Measurements from ENCODE around the gene FGGY. TPM values are rescaled to one million over a fixed set of nuclear protein-coding genes. Genes with fewer than 3 reads are reported as not detected.

FGGY gene
- total RNA-seq, 1 donor from 2014 or later = 52.2 TPM

DNA sequence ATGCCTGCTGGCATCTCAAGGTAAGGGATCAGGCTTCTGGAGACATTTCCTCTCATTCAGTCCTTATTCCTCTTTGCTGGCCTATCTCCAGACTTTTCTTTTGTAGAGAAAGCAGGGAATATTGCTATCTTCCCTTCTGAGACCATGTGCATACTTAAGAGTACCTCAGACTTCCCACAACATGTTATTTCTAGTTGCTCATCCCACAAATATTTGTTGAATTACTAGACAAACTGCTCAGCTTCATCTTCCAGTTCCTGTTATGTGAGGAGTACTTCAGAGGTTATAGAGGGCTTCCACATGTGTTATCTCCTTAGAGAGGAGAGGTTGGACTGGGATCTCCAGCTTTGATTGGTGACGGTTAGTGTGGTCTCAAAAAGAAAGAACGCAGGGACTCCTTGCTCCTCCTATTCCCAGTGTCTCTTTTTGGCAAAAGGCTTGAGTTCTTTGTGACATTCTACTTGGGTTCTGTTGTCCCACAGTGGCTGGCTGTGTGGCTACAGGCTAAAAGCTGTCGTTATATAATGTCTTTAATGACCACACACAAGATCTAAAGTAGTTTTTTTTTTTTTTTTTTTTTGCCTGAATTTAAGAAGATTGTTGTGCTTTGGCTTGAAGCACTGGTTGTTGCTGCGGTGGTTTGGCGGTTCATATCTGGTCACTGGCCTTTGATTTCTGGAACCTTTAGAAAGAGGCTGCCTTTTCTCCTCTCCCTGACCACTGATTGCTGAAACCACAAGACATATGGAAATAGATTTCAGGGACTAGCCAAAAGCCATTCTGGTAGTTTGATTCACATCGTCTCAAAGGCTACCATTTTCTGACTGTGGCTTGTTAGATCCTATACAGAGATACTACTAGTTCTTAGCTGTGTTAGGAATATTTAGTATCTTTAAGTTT, 78.7 kb downstream of the FGGY start:
- peak overlapping the region; percentile 66 for H3K27ac ChIP-seq (ENCODE audit: low read depth, low read length)
- H3K4me3 ChIP-seq (ENCODE audit: low read length in 3 of 3) = no peak overlapping the region
- H3K36me3 ChIP-seq (ENCODE audit: control insufficient read depth in 3 of 3, insufficient read depth in 3 of 3, low read length in 3 of 3) = no peaks in the 10 kb centered on the region
- H3K9ac ChIP-seq (ENCODE audit: low read depth in 1 of 3, low read length in 3 of 3) = no peak overlapping the region
- H3K9me3 ChIP-seq (ENCODE audit: control insufficient read depth in 3 of 3, low read length in 3 of 3) = no peaks in the 10 kb centered on the region
- peaks cover 0 to 7% (median 0%) of the 10 kb centered on the region in 3 donors for H3K4me1 ChIP-seq (ENCODE audit: control insufficient read depth in 3 of 3, insufficient read depth in 3 of 3, low read length in 3 of 3)
- no peaks in the 10 kb centered on the region for H3K27me3 ChIP-seq (ENCODE audit: control insufficient read depth in 3 of 3, insufficient read depth in 3 of 3, low read length in 3 of 3)

DNA sequence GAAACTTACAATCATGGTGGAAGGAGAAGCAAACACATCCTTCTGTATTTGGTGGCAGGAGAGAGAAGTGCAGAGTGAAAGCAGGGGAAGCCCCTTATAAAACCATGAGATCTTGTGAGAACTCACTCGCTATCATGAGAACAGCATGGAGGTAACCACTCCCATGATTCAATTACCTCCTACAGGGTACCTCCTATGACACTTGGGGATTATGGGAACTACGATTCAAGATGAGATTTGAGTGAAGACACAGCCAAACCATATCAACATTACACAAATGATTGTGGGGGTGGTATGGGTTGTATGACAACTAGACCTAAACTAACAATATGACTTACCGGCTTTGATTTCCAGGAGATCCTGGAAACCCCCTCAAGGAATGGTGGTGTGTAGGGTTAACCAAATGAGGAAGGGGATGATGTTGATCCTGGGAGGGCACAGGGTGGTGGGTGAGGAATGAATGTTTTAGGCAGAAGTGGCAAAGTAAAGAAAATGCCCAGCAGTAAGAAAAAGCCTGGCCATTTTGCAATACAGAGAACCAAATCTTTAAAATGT, 80.5 kb downstream of the FGGY start:
- H3K4me3 ChIP-seq (ENCODE audit: low read length in 3 of 3) = no peak overlapping the region
- no peak overlapping the region for H3K27ac ChIP-seq (ENCODE audit: low read depth, low read length)
- no peaks in the 10 kb centered on the region for H3K9me3 ChIP-seq (ENCODE audit: control insufficient read depth in 3 of 3, low read length in 3 of 3)
- peaks cover 0 to 7% (median 0%) of the 10 kb centered on the region in 3 donors for H3K4me1 ChIP-seq (ENCODE audit: control insufficient read depth in 3 of 3, insufficient read depth in 3 of 3, low read length in 3 of 3)
- H3K9ac ChIP-seq (ENCODE audit: low read depth in 1 of 3, low read length in 3 of 3) = no peak overlapping the region
- H3K27me3 ChIP-seq (ENCODE audit: control insufficient read depth in 3 of 3, insufficient read depth in 3 of 3, low read length in 3 of 3) = no peaks in the 10 kb centered on the region
- H3K36me3 ChIP-seq (ENCODE audit: control insufficient read depth in 3 of 3, insufficient read depth in 3 of 3, low read length in 3 of 3) = no peaks in the 10 kb centered on the region

DNA sequence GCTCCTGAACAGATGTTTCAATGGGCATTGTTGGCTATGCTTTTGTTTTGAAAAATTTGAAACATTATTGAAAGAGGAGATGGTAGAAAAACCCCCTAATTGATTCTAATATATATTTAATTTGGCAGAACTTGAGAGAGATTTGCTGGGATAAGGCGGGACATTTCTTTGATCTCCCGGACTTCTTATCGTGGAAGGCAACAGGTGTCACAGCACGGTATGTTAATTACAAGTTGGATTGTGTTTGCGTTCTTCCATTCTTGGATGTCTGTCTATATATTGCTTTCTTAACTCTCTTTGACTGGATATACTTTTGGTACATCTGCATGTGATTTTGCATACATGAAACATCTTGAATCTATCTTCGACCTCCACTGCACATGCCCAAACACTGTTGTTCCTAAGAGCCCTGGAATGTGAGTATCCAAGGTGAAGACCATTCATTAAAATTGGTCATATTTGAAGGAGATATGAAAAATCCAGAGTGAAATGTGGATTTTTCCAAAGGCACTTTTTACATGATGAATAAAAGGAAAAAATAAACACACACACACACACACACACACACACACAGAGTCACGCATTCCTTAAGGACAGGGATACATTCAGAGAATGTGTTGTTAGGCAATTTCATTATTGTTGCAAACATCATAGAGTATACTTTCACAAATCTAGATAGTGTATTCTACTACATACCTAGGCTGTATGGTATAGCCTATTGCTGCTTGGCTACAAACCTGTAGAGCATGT, 81.9 kb downstream of the FGGY start:
- no peaks in the 10 kb centered on the region for H3K27me3 ChIP-seq (ENCODE audit: control insufficient read depth in 3 of 3, insufficient read depth in 3 of 3, low read length in 3 of 3)
- no peaks in the 10 kb centered on the region for H3K36me3 ChIP-seq (ENCODE audit: control insufficient read depth in 3 of 3, insufficient read depth in 3 of 3, low read length in 3 of 3)
- H3K9ac ChIP-seq (ENCODE audit: low read depth in 1 of 3, low read length in 3 of 3) = no peak overlapping the region
- no peak overlapping the region for H3K27ac ChIP-seq (ENCODE audit: low read depth, low read length)
- H3K4me3 ChIP-seq (ENCODE audit: low read length in 3 of 3) = no peak overlapping the region
- H3K9me3 ChIP-seq (ENCODE audit: control insufficient read depth in 3 of 3, low read length in 3 of 3) = no peaks in the 10 kb centered on the region
- peaks cover 0 to 7% (median 0%) of the 10 kb centered on the region in 3 donors for H3K4me1 ChIP-seq (ENCODE audit: control insufficient read depth in 3 of 3, insufficient read depth in 3 of 3, low read length in 3 of 3)

DNA sequence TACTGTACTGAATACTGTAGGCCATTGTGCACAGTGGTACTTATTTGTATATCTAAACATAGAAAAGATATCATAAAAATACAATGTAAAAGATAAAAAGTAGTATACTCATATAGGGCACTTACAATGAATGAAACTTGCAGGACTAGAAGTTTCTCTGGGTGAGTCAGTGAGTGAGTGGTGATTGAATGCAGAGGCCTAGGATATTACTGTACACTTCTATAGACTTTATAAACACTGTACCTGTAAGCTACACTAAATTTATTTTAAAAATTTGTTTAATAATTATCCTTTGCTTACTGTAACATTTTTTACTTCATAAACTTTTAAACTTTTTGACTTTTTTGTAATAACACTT, 82.5 kb downstream of the FGGY start:
- Histone ChIP-seq H3K9me3 (ENCODE audit: control insufficient read depth in 3 of 3, low read length in 3 of 3) (no peaks in the 10 kb centered on the region), H3K36me3 (ENCODE audit: control insufficient read depth in 3 of 3, insufficient read depth in 3 of 3, low read length in 3 of 3) (no peaks in the 10 kb centered on the region), H3K9ac (ENCODE audit: low read depth in 1 of 3, low read length in 3 of 3) (no peak overlapping the region), H3K4me1 (ENCODE audit: control insufficient read depth in 3 of 3, insufficient read depth in 3 of 3, low read length in 3 of 3) (peaks cover 0 to 9% (median 0%) of the 10 kb centered on the region in 3 donors), H3K4me3 (ENCODE audit: low read length in 3 of 3) (no peak overlapping the region), H3K27ac (ENCODE audit: low read depth, low read length) (no peak overlapping the region), H3K27me3 (ENCODE audit: control insufficient read depth in 3 of 3, insufficient read depth in 3 of 3, low read length in 3 of 3) (no peaks in the 10 kb centered on the region)

DNA sequence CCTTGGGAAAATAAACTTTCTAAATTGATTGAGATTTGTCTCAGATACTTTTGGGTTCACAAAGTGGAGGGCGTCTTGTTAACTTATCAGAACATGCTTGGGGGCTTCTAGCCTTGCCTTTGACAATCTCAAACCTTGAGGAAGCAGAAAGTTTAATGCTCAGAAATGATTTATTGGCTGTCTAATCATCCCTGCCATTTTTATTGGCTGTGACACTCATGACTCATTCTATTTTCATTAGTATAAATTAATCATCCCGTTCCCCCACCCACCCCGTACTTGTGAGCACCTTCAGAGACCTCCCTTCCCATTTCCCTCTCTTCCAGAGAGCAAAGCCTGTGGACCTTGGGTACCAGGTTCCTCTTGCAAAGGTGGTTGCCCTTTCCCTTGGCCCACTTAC, 87.1 kb downstream of the FGGY start:
- no peaks in the 10 kb centered on the region for H3K36me3 ChIP-seq (ENCODE audit: control insufficient read depth in 3 of 3, insufficient read depth in 3 of 3, low read length in 3 of 3)
- H3K4me3 ChIP-seq (ENCODE audit: low read length in 3 of 3) = no peak overlapping the region
- H3K4me1 ChIP-seq (ENCODE audit: control insufficient read depth in 3 of 3, insufficient read depth in 3 of 3, low read length in 3 of 3) = peaks cover 0 to 2% (median 0%) of the 10 kb centered on the region in 3 donors
- H3K27me3 ChIP-seq (ENCODE audit: control insufficient read depth in 3 of 3, insufficient read depth in 3 of 3, low read length in 3 of 3) = no peaks in the 10 kb centered on the region
- H3K9me3 ChIP-seq (ENCODE audit: control insufficient read depth in 3 of 3, low read length in 3 of 3) = no peaks in the 10 kb centered on the region
- no peak overlapping the region for H3K27ac ChIP-seq (ENCODE audit: low read depth, low read length)
- H3K9ac ChIP-seq (ENCODE audit: low read depth in 1 of 3, low read length in 3 of 3) = no peak overlapping the region

DNA sequence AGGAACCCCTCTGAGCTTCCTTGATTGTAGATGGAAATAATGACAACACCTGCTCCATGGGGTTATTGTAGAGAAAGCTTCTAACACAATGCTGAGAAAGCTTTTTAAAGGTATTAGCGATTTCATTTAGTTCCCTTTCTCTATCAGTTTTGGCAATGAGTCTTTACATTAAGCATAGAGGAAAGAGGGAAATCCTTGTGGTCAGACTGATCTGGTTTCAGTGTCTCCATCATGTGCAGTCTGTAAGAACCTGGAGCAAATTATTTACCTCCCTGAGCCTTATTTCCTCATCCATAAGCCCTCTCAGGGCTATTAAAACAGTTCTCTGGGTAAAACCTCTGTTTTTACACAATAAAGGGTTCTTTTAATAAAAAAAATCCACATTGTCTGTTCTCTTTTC, 87.5 kb downstream of the FGGY start:
- no peaks in the 10 kb centered on the region for H3K27me3 ChIP-seq (ENCODE audit: control insufficient read depth in 3 of 3, insufficient read depth in 3 of 3, low read length in 3 of 3)
- no peak overlapping the region for H3K27ac ChIP-seq (ENCODE audit: low read depth, low read length)

DNA sequence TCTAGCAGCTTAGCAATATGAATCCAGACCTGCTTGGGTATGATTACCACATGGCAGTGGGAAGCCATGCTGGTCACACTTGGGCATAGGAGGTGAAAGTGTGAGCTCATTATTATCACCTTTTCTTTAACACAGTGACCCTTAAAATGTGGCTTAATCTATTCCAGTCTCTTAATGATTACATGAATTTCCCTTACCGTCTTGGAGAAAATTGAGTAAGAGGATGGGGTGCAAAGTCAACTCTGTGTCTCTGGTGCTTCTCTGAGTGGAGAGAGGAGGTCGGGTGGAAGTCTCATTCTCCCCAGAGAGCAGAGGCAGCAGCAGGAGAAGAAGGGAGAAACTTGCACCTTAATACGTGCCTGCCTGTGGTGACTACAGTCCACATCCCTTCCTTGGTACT, 91.3 kb downstream of the FGGY start:
- Histone ChIP-seq H3K27me3 (ENCODE audit: control insufficient read depth in 3 of 3, insufficient read depth in 3 of 3, low read length in 3 of 3) (no peaks in the 10 kb centered on the region), H3K4me1 (ENCODE audit: control insufficient read depth in 3 of 3, insufficient read depth in 3 of 3, low read length in 3 of 3) (peaks cover 18 to 21% (median 20%) of the 10 kb centered on the region in 3 donors), H3K4me3 (ENCODE audit: low read length in 3 of 3) (no peak overlapping the region), H3K9me3 (ENCODE audit: control insufficient read depth in 3 of 3, low read length in 3 of 3) (no peaks in the 10 kb centered on the region), H3K27ac (ENCODE audit: low read depth, low read length) (no peak overlapping the region), H3K36me3 (ENCODE audit: control insufficient read depth in 3 of 3, insufficient read depth in 3 of 3, low read length in 3 of 3) (no peaks in the 10 kb centered on the region), H3K9ac (ENCODE audit: low read depth in 1 of 3, low read length in 3 of 3) (no peak overlapping the region)

More for the DNA sequence above, 87.5 kb downstream of the FGGY start:
- Histone ChIP-seq H3K4me3 (ENCODE audit: low read length in 3 of 3) (no peak overlapping the region), H3K36me3 (ENCODE audit: control insufficient read depth in 3 of 3, insufficient read depth in 3 of 3, low read length in 3 of 3) (no peaks in the 10 kb centered on the region), H3K9ac (ENCODE audit: low read depth in 1 of 3, low read length in 3 of 3) (no peak overlapping the region), H3K9me3 (ENCODE audit: control insufficient read depth in 3 of 3, low read length in 3 of 3) (no peaks in the 10 kb centered on the region), H3K4me1 (ENCODE audit: control insufficient read depth in 3 of 3, insufficient read depth in 3 of 3, low read length in 3 of 3) (peaks cover 0 to 2% (median 0%) of the 10 kb centered on the region in 3 donors)

DNA sequence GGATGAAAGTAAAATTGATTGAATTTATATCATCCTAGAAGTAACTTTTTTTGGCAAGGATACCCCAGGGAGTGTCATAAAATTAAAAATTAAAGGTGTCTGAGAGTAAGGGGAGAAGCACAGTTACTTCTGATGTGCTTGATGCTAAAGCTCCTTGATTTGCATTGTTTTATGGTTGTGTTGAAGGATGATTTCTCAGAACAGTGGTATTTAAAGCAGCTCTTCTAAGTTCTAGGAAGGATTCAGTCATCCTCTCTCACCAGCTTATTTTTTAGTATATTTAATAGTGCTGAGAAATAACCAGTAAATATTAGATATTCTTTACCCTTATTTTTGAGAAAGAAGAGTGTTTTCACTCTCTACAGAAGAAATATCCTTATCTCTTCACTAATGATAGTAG, 93.0 kb downstream of the FGGY start:
- H3K27ac ChIP-seq (ENCODE audit: low read depth, low read length) = no peak overlapping the region
- H3K4me3 ChIP-seq (ENCODE audit: low read length in 3 of 3) = no peak overlapping the region
- H3K4me1 ChIP-seq (ENCODE audit: control insufficient read depth in 3 of 3, insufficient read depth in 3 of 3, low read length in 3 of 3) = peaks cover 31 to 34% (median 32%) of the 10 kb centered on the region in 3 donors

DNA sequence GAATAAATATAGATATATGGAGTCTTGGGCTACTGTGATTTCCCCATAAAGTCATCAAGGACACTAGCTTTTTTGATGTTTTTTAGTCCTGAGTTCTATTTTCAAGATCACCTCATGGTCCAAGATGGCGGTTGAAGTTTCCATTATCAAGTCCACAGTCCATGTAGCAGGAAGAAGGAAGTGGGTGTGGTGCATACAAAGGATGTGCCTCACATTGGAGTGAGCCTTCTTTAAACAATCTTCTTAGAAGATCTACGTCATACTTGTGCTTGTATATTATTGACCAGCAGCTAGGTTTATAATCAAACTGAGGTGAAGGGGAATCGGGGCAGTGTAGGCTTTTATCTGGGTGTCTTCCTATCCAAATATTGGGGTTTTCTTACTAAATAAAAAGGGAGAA, 93.4 kb downstream of the FGGY start:
- Histone ChIP-seq H3K27ac (ENCODE audit: low read depth, low read length) (no peak overlapping the region), H3K27me3 (ENCODE audit: control insufficient read depth in 3 of 3, insufficient read depth in 3 of 3, low read length in 3 of 3) (no peaks in the 10 kb centered on the region), H3K9me3 (ENCODE audit: control insufficient read depth in 3 of 3, low read length in 3 of 3) (no peaks in the 10 kb centered on the region), H3K4me1 (ENCODE audit: control insufficient read depth in 3 of 3, insufficient read depth in 3 of 3, low read length in 3 of 3) (peaks cover 32 to 39% (median 33%) of the 10 kb centered on the region in 3 donors), H3K36me3 (ENCODE audit: control insufficient read depth in 3 of 3, insufficient read depth in 3 of 3, low read length in 3 of 3) (no peaks in the 10 kb centered on the region), H3K4me3 (ENCODE audit: low read length in 3 of 3) (no peak overlapping the region), H3K9ac (ENCODE audit: low read depth in 1 of 3, low read length in 3 of 3) (no peak overlapping the region)

More for the DNA sequence above, 93.0 kb downstream of the FGGY start:
- Histone ChIP-seq H3K9me3 (ENCODE audit: control insufficient read depth in 3 of 3, low read length in 3 of 3) (no peaks in the 10 kb centered on the region), H3K36me3 (ENCODE audit: control insufficient read depth in 3 of 3, insufficient read depth in 3 of 3, low read length in 3 of 3) (no peaks in the 10 kb centered on the region), H3K9ac (ENCODE audit: low read depth in 1 of 3, low read length in 3 of 3) (no peak overlapping the region), H3K27me3 (ENCODE audit: control insufficient read depth in 3 of 3, insufficient read depth in 3 of 3, low read length in 3 of 3) (no peaks in the 10 kb centered on the region)
